Measurements from ENCODE around the gene MEI1.
"Not testable (repeated sequence)": the region's sequence is repeated elsewhere in the genome, so short reads cannot be mapped to it uniquely, and the experiment has no call there.

MEI1 gene

DNA sequence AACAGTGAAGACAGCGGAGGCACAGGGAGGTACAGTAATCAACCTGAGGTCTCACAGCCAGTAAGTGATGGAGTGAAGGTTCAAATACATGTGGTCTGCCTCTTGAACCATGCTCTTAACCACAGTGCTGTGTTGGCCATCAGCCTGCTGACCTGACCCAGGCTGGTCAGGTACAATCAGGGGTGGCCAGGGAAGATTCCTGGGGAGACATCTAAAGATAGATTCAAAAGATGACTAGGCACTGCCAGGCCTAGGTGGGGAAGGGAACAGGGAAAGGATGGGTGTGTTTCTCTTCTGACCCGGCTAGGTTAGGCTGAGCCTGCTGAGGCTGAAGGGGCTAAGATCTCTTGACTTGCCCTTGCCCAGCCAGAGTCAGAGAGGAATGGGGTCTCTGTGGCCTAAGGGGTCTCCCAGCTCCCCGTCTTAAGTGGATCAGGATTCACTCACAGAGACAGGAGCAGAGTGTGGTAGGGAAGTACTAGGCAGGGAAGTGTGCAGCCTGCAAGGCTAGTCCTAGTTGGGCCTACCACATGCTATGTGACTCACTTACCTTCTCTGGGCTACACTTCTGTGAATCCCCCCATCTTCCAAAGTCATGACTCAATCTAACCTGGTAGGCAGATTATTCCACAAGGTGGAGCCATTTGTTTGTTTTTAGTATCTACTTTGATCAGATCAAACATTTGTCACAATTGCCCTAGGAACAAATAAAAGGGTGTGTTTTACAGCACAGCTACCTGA lies 123.2 kb downstream of the MEI1 start:
- peak; percentile 63 for DNase-seq (ENCODE audit: low spot score)

DNA sequence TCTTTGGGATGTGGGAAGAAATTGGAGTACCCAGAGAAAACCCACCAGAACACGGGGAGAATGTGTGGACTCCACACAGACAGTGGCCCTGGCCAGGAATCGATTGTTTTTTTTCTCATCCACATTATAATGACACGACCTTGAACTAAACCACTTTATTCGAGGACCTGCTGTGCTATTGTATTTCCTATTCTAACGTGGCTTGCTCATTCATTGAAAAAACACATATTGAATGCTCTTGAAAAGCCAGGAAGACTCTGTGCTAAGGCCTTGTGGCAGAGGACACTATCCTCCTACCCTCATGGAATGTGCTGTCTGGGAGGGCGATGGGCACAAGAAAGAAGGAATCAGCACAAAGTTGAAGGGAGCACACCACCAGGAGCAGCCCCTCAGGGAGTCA lies 124.5 kb downstream of the MEI1 start:
- no peak for DNase-seq (ENCODE audit: low spot score)

DNA sequence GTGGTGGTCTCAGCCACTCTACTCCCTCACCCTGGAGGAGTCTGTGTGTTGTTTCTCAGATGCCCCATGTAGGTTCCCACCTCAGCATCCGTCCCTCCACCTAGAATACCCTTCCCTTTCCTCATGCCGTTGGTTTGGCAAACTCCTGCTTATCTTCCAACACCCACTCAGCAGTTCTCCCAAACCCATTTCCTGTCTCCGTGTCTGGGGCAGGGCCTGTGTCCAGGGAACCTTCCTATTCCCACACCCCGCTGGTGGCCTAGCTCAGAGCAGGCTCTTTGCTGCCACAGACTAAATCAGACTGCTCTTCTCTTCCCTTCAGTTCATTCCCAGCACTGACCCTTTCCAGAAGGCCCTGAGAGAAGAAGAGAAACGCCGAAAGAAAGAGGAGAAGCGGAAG lies 126.1 kb downstream of the MEI1 start:
- DNase-seq (ENCODE audit: low spot score) = no peak

DNA sequence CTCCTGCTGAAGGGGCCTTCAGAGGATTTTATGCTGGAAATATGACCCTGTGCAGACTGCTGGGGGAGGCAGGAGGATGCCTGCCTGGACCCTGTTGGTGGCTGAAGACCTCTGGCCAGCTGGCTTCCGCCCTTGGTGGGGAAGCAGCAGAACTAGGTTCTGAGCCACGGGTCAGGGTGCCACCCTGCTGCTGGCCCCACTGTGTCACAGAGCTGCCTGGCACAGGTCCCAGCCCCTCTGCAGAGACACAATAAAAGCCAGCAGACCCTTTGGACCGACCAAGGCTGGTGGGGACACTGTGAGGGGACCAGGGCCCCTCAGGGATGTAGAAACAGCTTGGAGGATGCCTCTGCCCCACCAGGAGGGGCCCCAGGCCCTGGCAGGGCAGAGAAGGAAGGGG lies 126.7 kb downstream of the MEI1 start:
- DNase-seq (ENCODE audit: low spot score) = no peak

DNA sequence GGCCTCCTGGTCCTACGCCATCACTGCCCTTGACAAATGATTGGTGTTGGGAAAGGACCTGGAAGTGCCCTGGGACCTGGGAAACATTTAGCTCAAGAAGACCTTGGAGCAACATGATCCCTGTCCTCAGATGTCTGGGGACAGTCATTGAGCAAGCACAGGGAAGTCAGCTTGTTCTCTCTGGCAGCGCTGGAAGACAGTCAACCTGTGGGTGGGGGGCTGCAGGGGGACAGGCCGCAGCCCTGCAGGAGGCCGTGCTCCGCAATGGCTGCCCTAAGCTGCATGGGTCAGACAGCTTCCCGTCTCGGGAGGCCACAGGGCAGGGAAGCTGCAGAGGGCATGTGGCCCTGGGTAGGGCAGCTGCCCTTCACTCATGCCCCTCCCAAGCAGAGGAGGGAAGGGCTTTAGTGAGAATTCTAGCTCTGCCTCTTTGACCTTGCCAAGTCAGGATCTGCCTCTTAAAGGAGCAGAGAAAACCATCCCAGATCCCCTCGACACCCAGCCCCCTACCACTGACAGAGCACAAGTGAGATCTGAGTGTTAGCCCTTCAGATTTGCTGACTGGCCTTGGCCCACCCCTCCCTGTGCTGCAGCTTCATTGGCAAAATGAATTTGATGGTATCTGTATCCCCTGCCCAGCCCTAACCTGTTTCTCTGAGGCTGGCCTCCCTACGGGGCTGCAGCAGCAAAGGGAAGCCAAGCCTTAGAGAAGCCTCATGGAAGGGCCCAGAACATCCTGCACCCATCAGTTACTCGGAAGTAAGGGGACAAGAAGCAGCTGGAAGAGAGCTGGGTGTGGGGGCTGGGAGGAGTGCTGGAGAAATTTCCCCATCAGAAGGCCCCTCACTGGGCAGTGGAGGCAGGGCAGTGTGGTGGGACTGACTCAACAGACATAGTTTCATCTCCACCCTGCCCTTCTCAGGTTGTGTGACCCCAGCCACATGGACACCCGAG lies 127.4 kb downstream of the MEI1 start:
- DNase-seq (ENCODE audit: low spot score) = no peak

DNA sequence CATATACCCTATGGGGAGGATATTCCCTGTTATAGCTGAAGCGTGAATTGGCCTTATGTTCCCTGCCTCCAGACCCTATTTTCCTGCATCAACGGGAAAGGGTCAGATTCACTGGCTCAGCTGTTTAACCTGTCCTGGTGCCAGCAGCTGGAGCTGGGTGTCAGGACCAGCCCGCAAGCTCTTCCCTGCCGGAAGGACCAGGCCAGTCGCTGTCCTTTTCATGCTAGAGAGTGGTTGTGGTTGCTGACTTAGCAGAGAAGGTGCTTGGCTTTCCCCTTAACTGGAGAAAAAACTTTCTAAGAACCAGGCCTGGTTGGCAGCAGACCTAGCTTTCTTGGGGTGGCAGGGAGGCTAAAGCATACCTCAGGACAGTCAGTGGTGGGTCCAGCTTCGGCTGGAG lies 128.4 kb downstream of the MEI1 start:
- DNase-seq (ENCODE audit: low spot score) = no peak

DNA sequence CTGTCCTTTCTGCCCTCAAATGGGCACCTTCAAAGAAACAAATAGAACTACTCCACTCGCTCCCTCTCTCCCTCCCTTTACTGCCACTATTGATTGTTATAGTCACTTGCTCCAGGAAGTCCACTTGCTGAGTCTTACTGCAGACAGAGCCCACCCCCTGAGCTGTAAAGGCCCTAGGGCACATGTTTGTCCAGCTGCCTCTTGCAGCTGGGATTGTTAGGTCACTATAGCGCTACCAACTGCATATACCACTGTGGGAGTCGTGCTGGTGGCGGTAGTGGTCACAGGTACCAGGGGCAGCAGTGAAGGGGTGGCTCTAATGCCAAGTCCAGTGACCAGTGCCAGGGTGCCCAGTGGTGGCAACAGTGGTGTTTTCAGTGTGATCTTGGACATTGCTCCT lies 129.2 kb downstream of the MEI1 start:
- no peak for DNase-seq (ENCODE audit: low spot score)

DNA sequence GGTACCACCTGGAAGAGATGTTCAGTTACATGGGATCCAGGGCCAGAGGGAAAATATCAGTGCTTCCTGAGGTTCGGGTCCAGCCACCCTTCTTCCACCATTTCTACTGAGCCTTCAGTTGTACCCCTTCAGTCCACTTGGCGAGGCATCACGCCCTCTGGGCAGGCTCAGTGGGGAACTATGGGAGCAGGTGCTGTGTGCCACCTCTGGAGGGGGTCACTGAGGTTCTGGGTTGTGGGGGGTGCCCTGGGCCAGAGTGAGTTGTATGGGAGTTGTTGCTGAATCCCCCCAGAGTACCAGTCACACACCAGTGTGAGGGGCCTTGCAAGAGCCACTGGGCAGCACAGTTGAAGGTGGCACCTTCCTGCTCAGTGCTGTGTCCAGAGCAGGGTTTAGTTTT lies 130.9 kb downstream of the MEI1 start:
- DNase-seq (ENCODE audit: low spot score) = no peak

DNA sequence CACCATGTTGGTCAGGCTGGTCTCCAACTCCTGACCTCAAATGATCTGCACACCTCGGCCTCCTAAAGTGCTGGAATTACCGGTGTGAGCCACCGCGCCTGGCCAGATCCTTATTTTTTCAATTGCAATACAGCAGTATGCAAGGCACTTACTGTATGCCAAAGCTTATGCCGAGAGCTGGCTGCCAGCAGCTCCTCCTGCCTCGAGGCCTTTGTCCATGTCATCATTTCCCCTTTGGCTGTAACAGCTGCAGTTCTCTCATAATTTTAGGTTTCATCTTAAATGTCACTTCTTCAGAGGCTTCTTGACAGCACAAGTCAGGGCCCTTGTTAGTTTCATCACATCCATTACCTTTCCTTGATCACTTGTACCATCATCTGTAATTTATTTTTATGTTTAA lies 132.1 kb downstream of the MEI1 start:
- DNase-seq (ENCODE audit: low spot score) = no peak

DNA sequence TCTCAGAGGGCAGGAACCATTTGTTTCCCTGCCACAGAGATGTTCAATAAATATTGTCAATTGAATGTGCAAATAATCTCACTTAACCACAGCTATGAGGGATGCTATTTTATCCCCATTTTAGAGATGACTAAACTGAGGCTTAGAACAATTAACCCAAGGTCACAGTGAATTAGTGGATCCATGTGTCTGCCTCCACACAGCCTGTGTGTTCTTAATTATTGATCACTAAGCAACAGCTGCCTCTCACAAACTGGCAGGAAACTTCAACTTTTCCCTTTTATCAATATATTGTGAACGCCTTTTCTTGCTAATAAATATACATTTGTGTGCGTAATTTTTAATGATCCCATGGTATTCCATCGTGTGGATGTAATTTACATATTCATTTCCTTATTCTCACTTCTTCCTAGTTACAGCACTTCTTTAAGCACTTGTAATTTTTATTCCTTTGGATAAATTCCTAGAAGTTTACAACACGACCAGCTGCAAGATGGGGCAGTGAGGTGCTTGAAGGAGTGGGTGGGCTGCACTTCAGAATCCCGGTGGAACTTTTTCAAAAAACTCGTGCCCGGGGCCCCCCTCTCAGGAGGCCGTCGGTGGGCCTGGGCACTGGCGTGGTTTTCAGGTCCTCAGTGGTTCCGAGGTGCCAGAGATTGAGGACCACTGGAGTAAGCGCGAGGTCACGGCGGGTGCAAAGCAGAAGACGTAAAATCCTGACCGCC lies 132.7 kb downstream of the MEI1 start:
- no peak for DNase-seq (ENCODE audit: low spot score)

DNA sequence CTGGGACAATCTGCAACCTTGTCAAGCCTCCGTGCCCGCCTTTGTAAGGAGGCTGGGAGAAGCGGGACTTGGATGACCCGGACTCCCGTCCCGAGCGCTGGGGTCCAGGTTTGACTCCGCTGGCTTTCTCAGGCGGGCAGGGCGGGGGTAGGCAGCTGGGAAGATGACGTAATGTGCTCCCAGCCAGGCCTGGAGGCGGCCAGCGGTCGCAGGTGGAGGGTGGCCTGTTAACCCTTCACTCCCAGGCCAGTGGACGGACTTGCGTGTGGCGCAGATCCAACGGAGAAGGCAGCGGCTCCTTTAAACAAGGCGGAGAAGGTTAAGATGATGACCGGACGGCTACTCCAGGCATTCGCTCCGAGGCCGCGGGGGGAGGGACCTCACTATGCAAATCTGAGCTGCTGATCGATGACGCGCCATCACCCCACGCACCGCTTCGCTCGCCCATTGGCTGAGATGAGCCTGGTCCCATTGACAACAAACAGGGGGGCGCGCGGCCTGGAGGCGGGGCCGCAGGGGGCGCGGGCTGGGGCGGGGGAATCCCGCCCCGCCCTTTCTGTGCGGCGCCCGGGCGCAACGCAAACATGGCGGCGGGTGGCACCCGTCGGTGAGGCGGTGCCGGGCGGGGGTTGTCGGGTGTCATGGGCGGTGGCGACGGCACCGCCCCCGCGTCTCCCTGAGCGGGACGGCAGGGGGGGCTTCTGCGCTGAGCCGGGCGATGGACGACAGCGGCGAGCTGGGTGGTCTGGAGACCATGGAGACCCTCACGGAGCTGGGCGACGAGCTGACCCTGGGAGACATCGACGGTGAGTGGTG lies 133.5 kb downstream of the MEI1 start, which contains the start of gene SREBF2:
Gene SREBF2, plus strand, starts transcription at position 553 of the 816 bp plus-strand sequence. Its CDS starts 166 bp downstream, at position 719.
- peak; percentile 99 for DNase-seq (ENCODE audit: low spot score)

DNA sequence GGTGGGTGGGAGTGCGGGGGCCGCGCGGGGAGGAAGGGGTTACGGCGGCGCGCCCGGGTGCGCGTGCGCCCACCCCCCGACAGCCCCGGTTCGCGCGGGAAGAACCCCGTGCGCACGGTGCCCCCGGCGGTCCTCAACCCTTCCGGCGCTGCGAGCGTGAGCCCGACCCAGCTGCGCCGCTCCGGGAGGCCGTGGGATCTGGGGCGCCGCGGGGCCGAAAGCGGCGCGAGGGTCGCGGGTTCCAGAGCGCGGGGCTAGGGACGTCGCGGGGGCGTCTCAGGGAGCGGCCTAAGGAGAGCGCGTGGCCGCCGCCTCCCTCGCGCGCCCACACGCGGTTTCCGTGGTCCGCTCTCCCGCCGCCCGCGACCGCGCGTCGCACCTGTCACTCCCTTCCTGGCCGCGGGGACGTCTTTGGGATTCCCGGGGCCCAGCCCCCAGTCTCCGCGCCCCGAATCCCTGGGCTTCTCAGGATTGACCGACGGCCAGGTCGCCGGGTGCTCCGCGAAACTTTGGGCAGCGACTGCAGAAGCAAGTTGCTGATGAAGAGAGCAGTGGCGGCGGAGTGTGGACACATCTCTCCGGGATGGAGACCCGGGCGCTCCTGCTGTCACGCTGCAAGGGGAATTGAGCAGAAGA lies 134.2 kb downstream of the MEI1 start:
- peak; percentile 36 for DNase-seq (ENCODE audit: low spot score)

DNA sequence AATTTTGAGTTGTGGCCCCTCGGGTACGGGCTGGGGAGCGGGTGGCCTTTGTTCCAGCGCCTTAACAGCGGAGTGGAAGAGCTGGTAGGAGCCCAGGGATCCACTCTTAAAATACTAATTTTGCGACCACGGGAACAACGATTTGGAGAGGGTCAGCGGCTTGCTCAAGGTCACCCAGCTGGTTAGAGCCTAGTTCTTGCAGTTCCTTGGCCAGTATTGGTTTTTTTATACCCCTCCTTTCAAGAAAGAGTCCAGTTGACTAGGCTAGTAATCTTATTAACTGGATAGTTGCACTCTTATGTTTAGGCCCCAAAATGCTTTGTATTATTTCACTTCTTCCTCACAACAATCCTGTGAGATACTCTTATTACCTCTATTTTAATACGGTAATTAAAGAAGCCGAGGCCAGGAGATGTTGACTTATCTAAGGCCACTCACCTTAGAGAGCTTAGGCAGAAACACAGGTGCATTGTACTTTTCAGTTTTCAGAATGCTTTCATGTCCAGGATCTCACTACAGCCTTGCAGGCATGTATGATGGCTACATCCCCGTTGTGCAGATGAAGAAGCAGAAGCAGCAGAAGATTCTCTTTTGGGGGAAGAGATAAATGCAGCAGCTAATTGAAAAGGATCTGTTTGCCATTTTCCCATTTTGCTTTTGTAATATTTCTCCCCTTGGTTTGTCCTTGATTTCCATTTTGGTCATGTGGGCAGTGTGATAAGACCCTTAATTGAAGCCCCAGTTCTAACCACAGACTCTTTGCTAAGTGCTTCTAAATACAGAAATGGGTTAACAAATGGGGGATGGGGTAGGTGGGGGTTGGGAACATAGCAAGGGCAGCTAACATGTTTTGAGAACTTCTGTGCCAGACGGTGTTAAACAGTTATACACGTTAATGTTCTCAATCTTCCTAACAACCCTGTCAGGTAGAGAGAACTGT lies 135.0 kb downstream of the MEI1 start:
- DNase-seq (ENCODE audit: low spot score) = no peak

DNA sequence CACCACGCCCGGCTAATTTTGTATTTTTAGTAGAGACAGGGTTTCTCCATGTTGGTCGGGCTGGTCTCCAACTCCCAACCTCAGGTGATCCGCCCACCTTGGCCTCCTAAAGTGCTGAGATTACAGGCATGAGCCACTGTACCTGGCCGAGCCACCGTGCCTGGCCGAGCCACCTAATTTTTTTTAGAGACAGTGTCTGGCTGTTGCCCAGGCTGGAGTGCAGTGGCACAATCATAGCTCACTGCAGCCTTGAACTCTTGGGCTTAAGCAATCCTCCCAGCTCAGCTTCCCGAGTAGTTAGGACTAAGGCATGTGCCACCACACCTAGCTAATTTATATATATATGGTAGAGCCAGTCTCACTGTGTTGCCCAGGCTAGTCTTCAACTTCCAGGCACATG lies 136.2 kb downstream of the MEI1 start:
- not testable (repeated sequence) for DNase-seq (ENCODE audit: low spot score)

DNA sequence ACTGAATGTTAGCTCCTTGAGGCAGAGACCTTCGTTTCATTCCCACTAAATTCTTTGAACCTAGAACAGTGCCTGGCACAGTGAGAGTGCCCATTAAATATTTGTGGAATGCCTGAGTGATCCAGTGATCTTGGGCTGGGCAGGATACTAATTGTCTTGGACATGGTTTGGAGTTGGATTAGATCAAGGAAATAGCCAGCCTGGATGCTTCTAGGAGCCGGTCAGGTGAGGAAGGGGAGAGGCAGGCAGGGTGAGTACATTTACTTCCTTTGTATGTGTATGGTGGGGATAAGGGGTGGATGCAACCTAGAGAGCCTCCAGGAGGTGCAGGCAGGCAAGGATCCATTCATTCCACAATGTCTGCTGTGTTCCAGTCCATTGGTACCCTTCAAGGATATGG lies 137.2 kb downstream of the MEI1 start:
- DNase-seq (ENCODE audit: low spot score) = no peak

DNA sequence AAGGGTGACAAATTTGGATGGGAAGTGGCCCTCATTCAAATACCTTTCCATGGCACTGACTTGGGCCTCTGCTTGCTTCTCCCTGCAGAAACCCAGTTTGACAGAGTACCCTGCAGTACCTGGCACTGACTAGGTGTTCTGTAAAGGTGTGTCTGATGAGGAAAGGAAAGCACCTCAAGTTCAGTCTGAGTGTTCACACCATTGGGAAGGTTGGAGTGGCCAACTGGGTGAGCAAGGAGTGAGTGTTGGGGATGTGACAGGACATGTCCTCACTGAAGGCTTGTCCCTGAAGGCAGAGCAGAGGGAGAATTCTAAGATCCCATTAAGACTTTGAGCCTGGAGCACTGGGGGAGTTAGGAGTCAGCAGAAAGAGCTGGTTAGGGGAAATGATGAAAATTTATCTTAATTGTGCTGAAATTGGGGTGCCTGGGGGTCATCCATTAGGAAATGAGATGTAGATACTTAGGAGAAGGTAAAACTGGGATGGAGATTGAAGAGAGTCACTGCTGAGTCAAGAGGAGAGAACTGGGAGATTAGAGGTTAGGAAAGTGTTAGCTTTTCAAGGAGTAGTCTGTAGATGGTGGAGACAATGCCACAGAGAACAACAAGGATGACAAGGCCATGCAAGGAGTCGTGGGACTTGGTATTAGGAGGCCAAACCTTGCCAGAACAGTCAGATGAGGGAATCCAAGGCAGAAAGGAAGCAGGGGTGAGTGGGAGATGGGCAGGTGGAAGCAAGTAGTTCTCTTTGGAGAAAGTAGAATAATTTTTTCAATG lies 139.7 kb downstream of the MEI1 start:
- no peak for DNase-seq (ENCODE audit: low spot score)

DNA sequence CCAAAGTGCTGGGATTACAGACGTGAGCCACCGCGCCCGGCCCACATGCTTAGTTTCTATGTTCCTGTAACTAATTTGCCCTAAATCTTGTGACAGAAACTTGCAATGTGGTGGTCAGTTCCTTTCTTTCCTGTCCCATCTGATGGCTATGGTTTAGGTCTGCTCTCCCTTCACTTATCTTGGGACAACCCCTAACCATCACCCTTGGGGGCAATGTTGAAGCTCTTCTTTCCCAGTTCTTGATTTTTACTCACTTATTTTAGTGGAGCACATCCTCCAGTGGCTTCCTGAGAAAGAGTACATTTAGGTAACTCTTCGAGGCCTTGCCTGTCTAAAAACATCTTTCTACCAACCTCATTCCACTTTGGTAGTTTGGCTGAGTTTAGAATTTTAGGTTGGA lies 140.9 kb downstream of the MEI1 start:
- DNase-seq (ENCODE audit: low spot score) = no peak

DNA sequence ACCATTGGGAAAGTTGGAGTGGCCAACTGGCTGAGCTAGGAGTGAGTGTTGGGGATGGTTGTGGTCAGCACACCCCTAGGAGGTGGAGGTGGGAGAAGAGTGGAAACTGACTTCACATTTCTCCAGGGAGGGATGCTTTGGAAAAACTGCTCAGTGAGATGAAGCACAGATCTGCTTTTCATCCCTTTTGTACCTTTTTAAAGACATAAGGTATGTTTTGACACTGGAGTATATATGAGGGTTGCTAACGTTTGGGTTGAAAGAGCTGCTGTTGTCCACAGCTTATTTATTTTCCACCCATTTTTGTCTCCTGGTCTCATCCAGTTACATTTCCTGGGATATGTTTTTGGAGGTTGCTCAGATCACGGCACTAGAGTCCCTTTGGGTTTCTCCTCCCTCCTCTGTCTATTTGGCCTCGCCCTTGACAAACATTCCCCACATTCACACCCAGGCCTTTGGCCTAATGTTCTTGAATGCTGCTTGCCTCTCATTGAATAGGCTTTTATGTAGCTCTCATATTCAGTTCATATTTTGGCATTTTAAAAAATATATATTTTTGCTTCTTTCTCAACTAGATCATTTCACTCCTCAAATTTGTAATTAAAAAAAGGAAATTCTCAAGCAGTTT lies 141.9 kb downstream of the MEI1 start:
- no peak for DNase-seq (ENCODE audit: low spot score)

Data from activated CD4-positive, alpha-beta T cell treated with anti-CD3 and anti-CD28 coated beads, Interleukin-2, Interleukin-4, amounts not matched to agents 100 ng/mL and 50 ng/mL, durations not matched to agents 16 hours and 8 hours (primary cell).